Measurements from ENCODE around the gene ACTMAP. TPM values are rescaled to one million over a fixed set of nuclear protein-coding genes. Genes with fewer than 3 reads are reported as not detected.

ACTMAP gene
- total RNA-seq, 2 experiments from 2014 or later, result 13.7 to 18.2 TPM

DNA sequence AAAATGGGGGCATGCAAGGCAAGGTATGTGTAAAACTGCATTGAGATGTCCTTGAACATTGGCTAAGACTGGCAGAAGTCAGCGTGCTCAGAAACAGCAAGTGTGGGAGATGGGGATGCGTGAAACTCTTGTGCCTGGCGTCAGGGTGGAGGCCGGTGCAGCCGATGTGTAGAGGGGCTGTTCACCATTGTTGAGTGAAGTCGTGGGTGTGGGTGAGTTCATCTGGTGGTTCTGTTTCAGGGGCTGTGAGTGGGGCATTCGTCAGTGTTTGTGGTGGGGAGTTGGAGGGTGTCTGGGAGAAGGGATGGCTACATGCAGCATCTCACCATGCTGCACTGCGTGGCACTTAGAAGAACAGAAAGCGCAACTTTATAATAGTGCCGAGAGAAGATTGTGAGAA lies 13.7 kb upstream of the ACTMAP start:
- Mint-ChIP-seq H3K27me3 (no peaks in the 10 kb centered on the region), H3K27ac (peak overlapping the region; percentile 20), H3K4me3 (no peak overlapping the region), H3K4me1 (peaks cover 65% of the 10 kb centered on the region), H3K9me3 (ENCODE audit: low read depth) (no peaks in the 10 kb centered on the region), H3K36me3 (peaks cover 64% of the 10 kb centered on the region)
- CTCF ChIA-PET, result no interaction called here
- no peak for DNase-seq
- no peak for ATAC-seq

GRCh38 chr19:40763526-40763925 lies 13.2 kb upstream of the ACTMAP start:
- CTCF ChIA-PET, result interaction anchor here (0.5 to 1.7 kb wide), 2 partner anchors 43 to 379 kb away, joined by 3 to 4 read pairs; no protein-coding TSS in a partner anchor
- no peak overlapping the region for H3K4me3 Mint-ChIP-seq
- H3K9me3 Mint-ChIP-seq (ENCODE audit: low read depth), result no peaks in the 10 kb centered on the region
- H3K27me3 Mint-ChIP-seq, result no peaks in the 10 kb centered on the region
- H3K36me3 Mint-ChIP-seq, result peaks cover 63% of the 10 kb centered on the region
- peak overlapping the region; percentile 74 for H3K27ac Mint-ChIP-seq
- ATAC-seq (no peak), DNase-seq (no peak)
- H3K4me1 Mint-ChIP-seq, result peaks cover 63% of the 10 kb centered on the region

- H3K9me3 Mint-ChIP-seq (ENCODE audit: low read depth), result no peaks in the 10 kb centered on the region
- CTCF ChIA-PET, result interaction anchor here (0.5 to 1.7 kb wide), 2 partner anchors 44 to 380 kb away, joined by 3 to 4 read pairs; no protein-coding TSS in a partner anchor
- H3K4me1 Mint-ChIP-seq, result peaks cover 67% of the 10 kb centered on the region
- peaks cover 70% of the 10 kb centered on the region for H3K36me3 Mint-ChIP-seq
- peak overlapping the region; percentile 74 for H3K27ac Mint-ChIP-seq
- no peak overlapping the region for H3K4me3 Mint-ChIP-seq
- DNase-seq (no peak), ATAC-seq (no peak)
- no peaks in the 10 kb centered on the region for H3K27me3 Mint-ChIP-seq
These were observed 12.6 kb upstream of the ACTMAP start for GRCh38 chr19:40762754-40763470.

DNA sequence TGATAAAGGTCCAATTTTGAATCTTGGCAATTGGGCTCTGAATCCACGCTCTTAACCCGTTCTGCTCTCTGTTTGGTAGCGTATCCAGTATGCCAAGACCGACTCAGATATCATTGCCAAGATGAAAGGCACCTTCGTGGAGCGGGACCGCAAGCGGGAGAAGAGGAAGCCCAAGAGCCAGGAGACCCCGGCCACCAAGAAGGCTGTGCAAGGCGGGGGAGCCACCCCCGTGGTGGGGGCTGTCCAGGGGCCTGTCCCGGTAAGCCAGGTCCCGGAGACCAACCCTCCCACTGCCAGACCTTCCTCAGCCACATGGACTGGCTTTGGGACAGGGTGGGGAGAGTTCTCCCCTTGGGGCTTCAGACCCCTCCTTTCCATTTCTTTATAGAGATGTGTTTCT lies 9.1 kb upstream of the ACTMAP start:
- CTCF ChIA-PET, result no interaction called here
- Mint-ChIP-seq H3K4me1 (peaks cover 79% of the 10 kb centered on the region), H3K27ac (no peak overlapping the region), H3K4me3 (no peak overlapping the region), H3K9me3 (ENCODE audit: low read depth) (no peaks in the 10 kb centered on the region), H3K36me3 (peaks cover 72% of the 10 kb centered on the region), H3K27me3 (no peaks in the 10 kb centered on the region)
- no peak for DNase-seq
- no peak for ATAC-seq

- H3K4me3 Mint-ChIP-seq, result no peak overlapping the region
- peaks cover 74% of the 10 kb centered on the region for H3K4me1 Mint-ChIP-seq
- no peaks in the 10 kb centered on the region for H3K27me3 Mint-ChIP-seq
- H3K36me3 Mint-ChIP-seq, result peaks cover 67% of the 10 kb centered on the region
- peak overlapping the region; percentile 4 for H3K27ac Mint-ChIP-seq
- DNase-seq (no peak), ATAC-seq (no peak)
- CTCF ChIA-PET, result interaction anchor here (1.0 to 1.2 kb wide), 2 partner anchors 40 to 124 kb away, joined by 3 read pairs; no protein-coding TSS in a partner anchor
- H3K9me3 Mint-ChIP-seq (ENCODE audit: low read depth), result no peaks in the 10 kb centered on the region
These were observed 8.2 kb upstream of the ACTMAP start for GRCh38 chr19:40758491-40758890.

GRCh38 chr19:40756502-40757110 lies 6.3 kb upstream of the ACTMAP start:
- peak overlapping the region; percentile 73 for H3K27ac Mint-ChIP-seq
- H3K9me3 Mint-ChIP-seq (ENCODE audit: low read depth), result no peaks in the 10 kb centered on the region
- DNase-seq, result peak; percentile 63
- H3K4me1 Mint-ChIP-seq, result peaks cover 64% of the 10 kb centered on the region
- H3K4me3 Mint-ChIP-seq, result peak overlapping the region; percentile 51
- H3K27me3 Mint-ChIP-seq, result no peaks in the 10 kb centered on the region
- ATAC-seq, result peak; percentile 31
- CTCF ChIA-PET, result interaction anchor here (0.7 to 6.2 kb wide), 5 partner anchors 11 to 507 kb away, joined by 3 to 44 read pairs (median 4); partner anchors contain the start of gene RAB4B
- peaks cover 65% of the 10 kb centered on the region for H3K36me3 Mint-ChIP-seq

- DNase-seq (no peak), ATAC-seq (no peak)
- H3K4me1 Mint-ChIP-seq, result peaks cover 58% of the 10 kb centered on the region
- peak overlapping the region; percentile 94 for H3K27ac Mint-ChIP-seq
- CTCF ChIA-PET, result interaction anchor here (1.1 to 6.2 kb wide), 6 partner anchors 22 to 508 kb away, joined by 3 to 44 read pairs (median 6); partner anchors contain the start of genes EGLN2 and RAB4B
- H3K9me3 Mint-ChIP-seq (ENCODE audit: low read depth), result no peaks in the 10 kb centered on the region
- H3K4me3 Mint-ChIP-seq, result peak overlapping the region; percentile 82
- no peaks in the 10 kb centered on the region for H3K27me3 Mint-ChIP-seq
- H3K36me3 Mint-ChIP-seq, result peaks cover 66% of the 10 kb centered on the region
These were observed 5.5 kb upstream of the ACTMAP start for GRCh38 chr19:40755791-40756190.

DNA sequence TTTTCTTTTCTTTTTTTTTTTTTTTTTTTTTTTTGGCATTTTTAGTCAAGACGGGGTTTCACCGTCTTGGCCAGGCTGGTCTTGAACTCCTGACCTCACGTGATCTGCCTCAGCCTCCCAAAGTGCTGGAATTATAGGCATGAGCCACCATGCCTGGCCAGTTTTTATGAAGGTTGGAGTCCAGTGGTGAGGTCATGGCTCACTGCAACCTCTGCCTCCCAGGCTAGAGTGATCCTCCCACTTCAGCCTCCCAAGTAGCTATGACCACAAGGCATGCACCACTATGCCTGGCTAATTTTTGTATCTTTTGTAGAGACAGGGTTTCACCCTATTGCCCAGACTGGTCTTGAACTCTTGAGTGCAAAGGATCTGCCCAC lies 5.0 kb upstream of the ACTMAP start:
- no peaks in the 10 kb centered on the region for H3K27me3 Mint-ChIP-seq
- H3K36me3 Mint-ChIP-seq, result peaks cover 60% of the 10 kb centered on the region
- H3K4me3 Mint-ChIP-seq, result peak overlapping the region; percentile 82
- CTCF ChIA-PET, result interaction anchor here (0.6 to 6.2 kb wide), 7 partner anchors 22 to 335 kb away, joined by 3 to 44 read pairs (median 6); partner anchors contain the start of genes COQ8B, EGLN2, ITPKC and RAB4B
- peak overlapping the region; percentile 94 for H3K27ac Mint-ChIP-seq
- no peaks in the 10 kb centered on the region for H3K9me3 Mint-ChIP-seq (ENCODE audit: low read depth)
- H3K4me1 Mint-ChIP-seq, result peaks cover 53% of the 10 kb centered on the region
- no peak for ATAC-seq
- DNase-seq, result no peak

DNA sequence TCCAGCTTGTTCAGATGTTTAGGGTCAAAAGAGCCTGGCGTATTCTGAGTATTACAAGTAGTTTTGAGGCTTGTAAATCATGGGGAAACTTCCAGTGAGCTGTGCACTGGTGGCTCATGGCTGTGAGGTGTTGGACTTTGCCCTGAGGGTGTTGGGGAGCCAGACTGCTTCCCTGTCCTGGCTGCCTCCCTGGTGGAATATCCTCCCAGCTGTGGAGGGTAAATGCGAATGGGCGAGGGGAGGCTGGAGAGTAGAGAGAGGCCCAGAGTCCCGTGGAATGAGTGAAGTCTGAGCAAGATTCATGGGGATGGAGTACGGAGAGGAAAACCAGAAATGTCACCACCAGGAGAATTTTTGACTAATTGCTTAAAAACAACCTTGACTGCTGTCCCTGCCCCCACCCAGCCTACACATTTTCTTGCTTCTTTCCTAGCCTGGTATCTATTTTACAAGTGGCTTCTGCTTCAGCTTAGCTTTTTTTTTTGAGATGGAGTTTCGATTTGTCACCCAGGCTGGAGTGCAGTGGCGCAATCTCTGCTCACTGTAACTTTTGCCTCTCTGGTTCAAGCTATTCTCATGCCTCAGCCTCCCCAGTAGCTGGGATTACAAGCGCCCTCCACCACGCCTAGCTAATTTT lies 4.5 kb upstream of the ACTMAP start:
- no peak for ATAC-seq
- CTCF ChIA-PET, result interaction anchor here (0.6 to 6.2 kb wide), 10 partner anchors 23 to 334 kb away, joined by 3 to 44 read pairs (median 5); partner anchors contain the start of genes COQ8B, EGLN2, ITPKC and RAB4B
- Mint-ChIP-seq H3K9me3 (ENCODE audit: low read depth) (no peaks in the 10 kb centered on the region), H3K36me3 (peaks cover 56% of the 10 kb centered on the region), H3K27ac (peak overlapping the region; percentile 94), H3K4me1 (peaks cover 51% of the 10 kb centered on the region), H3K27me3 (no peaks in the 10 kb centered on the region), H3K4me3 (peak overlapping the region; percentile 82)
- DNase-seq, result peak; percentile 65

GRCh38 chr19:40752257-40752781 lies 2.0 kb upstream of the ACTMAP start:
- no peak for ATAC-seq
- Mint-ChIP-seq H3K9me3 (ENCODE audit: low read depth) (no peaks in the 10 kb centered on the region), H3K4me1 (peaks cover 55% of the 10 kb centered on the region), H3K27ac (peak overlapping the region; percentile 100), H3K4me3 (peak overlapping the region; percentile 93), H3K27me3 (no peaks in the 10 kb centered on the region), H3K36me3 (peaks cover 42% of the 10 kb centered on the region)
- CTCF ChIA-PET, result interaction anchor here (1.0 to 6.2 kb wide), 9 partner anchors 8 to 119 kb away, joined by 3 to 44 read pairs (median 4); partner anchors contain the start of genes COQ8B, ITPKC and RAB4B
- DNase-seq, result peak; percentile 62

DNA sequence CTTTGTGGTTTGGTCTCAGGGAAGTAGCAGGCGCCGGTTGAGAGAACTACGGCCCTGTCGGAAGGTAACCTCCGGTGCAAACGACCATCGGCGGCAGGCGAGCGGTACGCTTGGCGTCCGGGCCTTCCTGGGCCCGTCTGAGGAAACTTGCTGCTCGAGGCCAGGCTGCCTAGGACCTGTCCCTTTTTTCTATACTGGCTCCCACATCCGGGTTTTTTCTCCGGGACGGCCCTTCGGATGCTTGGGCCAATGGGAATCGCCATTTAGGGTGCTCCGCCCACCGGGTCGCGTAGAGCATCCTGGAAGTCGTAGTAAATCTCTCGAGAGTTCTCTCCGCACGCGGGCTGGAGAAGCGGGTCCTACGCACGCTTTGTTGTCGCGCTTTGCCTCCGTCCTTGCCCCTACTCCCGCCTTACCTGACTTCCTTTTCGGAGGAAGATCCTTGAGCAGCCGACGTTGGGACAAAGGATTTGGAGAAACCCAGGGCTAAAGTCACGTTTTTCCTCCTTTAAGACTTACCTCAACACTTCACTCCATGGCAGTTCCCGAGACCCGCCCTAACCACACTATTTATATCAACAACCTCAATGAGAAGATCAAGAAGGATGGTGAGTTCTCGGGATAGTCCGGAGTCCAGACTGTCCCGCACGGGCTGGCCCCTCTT lies 729 bp upstream of the ACTMAP start, which contains the start of gene SNRPA:
TSS of gene SNRPA (plus strand) at position 330 of the 664 bp plus-strand sequence. CDS start at position 536, 206 bp downstream.
- Mint-ChIP-seq H3K4me1 (peaks cover 43% of the 10 kb centered on the region), H3K27ac (peak within 1 kb of the TSS; percentile 100), H3K36me3 (peaks cover 35% of the 10 kb centered on the region), H3K9me3 (ENCODE audit: low read depth) (no peaks in the 10 kb centered on the region), H3K27me3 (no peaks in the 10 kb centered on the region), H3K4me3 (peak within 1 kb of the TSS; percentile 93)
- ATAC-seq (peak; percentile 76), DNase-seq (peak; percentile 99)
- CTCF ChIA-PET, result interaction anchor here (0.7 to 3.8 kb wide), 8 partner anchors 21 to 88 kb away, joined by 3 to 15 read pairs (median 4); partner anchors contain the start of genes COQ8B, ITPKC and RAB4B

- Mint-ChIP-seq H3K27me3 (no peaks in the 10 kb centered on the region), H3K9me3 (ENCODE audit: low read depth) (no peaks in the 10 kb centered on the region), H3K36me3 (peaks cover 13% of the 10 kb centered on the region), H3K27ac (peak overlapping the region; percentile 36), H3K4me3 (no peak overlapping the region), H3K4me1 (peaks cover 19% of the 10 kb centered on the region)
- DNase-seq (no peak), ATAC-seq (no peak)
- CTCF ChIA-PET, result interaction anchor here (1.1 kb wide), 1 partner anchor 59 kb away, joined by 3 read pairs; no protein-coding TSS in a partner anchor
These were observed 2.7 kb downstream of the ACTMAP start for GRCh38 chr19:40747536-40747935.
